GM10248 (cell line): ENCODE data around the gene NGFR.

ENCODE experiments used
- CTCF ChIA-PET: fragments of 300-600 bp; sonication (Branson Sonifier 250); formaldehyde crosslinking; extraction: SDS; loops from one replicate; lab custom pipeline; 2021; ENCODE audit warnings: antibody characterized with exemption; lab: Yijun Ruan, JAX
- POLR2A ChIA-PET: fragments of 350-650 bp; sonication (Branson Sonifier 250); formaldehyde crosslinking; extraction: SDS; loops from one replicate; lab custom pipeline; 2020; ENCODE audit warnings: antibody characterized with exemption; lab: Yijun Ruan, JAX
- DNase-seq: peaks from one replicate; pipeline ENCODE4 v3.0.0; 2012; ENCODE audit errors: extremely low spot score
- CTCF ChIP-seq: IDR thresholded peaks from 2 replicates; pipeline ENCODE4 v1.5.1; 2012; ENCODE audit warnings: mild to moderate bottlenecking, low read depth; ENCODE audit errors: extremely low read depth, missing control alignments, control extremely low read depth

NGFR gene

DNA sequence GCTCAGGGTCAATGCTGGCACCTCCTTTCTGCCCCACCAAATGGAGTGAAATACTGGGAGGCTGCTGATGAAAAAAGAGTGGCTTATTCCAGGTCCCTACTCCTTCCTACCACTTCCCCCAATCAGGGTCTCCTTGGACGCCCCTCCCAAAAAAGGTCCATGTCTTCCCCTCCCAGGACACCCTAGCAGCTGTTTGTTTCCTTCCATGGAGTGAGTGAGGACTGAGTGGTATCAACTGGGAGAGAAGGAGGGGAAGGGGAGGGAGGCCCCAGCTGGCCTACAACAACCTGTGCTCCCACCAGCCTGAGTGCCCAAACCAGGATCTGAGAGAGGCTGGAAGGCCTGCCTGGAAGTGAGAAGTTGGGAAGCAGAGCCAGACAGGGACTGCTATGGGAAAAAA is 28.7 kb upstream of the NGFR start:
- CTCF ChIA-PET: interaction anchor here (0.6 kb wide), 1 partner anchor 137 kb away, joined by 3 read pairs; no protein-coding TSS in a partner anchor
- TF ChIP-seq CTCF: no peak
- POLR2A ChIA-PET: no interaction called here
- no peak for DNase-seq

DNA sequence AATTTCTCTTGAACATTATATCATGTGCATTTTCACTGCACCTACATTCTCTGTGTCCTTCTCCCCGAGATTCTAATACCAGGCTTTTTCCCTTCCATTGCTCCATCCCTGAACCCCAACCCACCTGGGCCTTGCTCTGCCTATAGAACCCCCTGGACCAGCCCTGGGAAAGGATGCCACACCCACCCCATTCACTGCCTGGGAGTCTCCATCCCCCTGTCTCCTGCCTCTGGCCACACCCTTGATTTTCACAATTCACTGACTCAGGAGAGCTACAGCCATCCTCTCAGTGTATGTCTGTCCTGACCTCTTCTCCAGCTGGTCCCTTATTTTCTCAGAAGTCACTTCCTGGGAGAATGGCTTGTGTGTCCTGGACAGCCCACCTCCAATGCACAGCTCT is 27.9 kb upstream of the NGFR start:
- POLR2A ChIA-PET: no interaction called here
- CTCF ChIA-PET: interaction anchor here (1.1 kb wide), 1 partner anchor 30 kb away, joined by 4 read pairs; no protein-coding TSS in a partner anchor
- DNase-seq: no peak
- no peak for TF ChIP-seq CTCF

- ChIA-PET POLR2A (no interaction called here), CTCF (interaction anchor here (1.0 to 1.8 kb wide), 6 partner anchors 10 to 100 kb away, joined by 3 to 6 read pairs (median 4); no protein-coding TSS in a partner anchor)
- TF ChIP-seq CTCF: no peak
- DNase-seq: no peak
Observed at GRCh38 chr17:49468811-49469385, 26.2 kb upstream of the NGFR start.

DNA sequence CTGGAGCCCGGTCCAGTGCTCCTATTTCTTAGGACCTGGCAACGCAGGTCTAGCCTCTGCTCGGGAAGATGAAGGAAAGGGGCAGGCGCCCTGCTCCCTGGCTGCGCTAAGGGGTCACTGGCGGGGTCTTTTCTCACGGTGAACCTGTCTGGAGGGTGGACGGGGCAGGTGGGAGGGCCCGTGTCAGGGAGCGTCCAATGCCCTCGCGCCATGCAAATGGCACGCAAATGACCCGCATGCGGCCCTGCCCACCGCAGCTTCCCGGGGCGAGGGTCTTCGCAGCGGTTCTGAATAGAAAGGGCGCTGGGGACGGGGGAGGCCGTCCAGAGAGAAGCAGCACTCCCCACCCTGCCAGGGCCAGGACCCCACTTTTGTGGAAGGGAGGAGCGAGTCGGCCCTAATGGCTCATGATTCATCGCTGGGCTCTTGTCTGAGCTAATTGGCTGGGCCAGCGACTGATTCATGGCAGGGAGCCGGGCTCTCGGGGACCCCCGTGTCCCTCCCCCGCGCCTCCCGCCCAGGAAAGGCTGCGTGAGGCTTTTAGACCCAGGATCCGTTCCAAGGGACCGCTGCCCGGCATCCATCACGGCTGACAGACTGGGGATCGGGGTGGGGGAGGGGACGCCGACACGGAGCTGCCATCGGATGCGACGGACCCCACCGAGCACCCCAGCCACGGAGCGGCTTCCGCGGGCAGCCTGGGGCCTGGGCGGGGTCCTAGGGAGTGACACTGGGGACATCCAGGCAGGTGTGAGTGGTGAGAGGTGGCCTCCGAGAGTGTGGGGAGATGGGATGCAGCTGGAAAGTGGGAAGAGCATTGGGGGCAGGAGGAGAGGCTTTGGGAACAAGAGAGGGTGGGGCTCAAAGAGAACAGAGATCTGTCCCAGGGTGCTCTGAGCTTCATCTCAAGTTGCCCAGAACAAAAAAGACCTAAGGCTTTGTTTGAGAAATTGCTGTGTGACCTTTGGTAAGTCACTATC is 25.0 kb upstream of the NGFR start:
- ChIA-PET CTCF (interaction anchor here (1.2 to 1.8 kb wide), 3 partner anchors 26 to 97 kb away, joined by 3 to 6 read pairs (median 4); no protein-coding TSS in a partner anchor), POLR2A (no interaction called here)
- no peak for DNase-seq
- no peak for TF ChIP-seq CTCF

- no peak for DNase-seq
- ChIA-PET CTCF (interaction anchor here (1.0 to 1.9 kb wide), 5 partner anchors 12 to 86 kb away, joined by 3 to 9 read pairs (median 3); no protein-coding TSS in a partner anchor), POLR2A (no interaction called here)
- TF ChIP-seq CTCF: no peak
Observed at GRCh38 chr17:49471089-49471683, 23.9 kb upstream of the NGFR start.

GRCh38 chr17:49471769-49472168 is 23.3 kb upstream of the NGFR start:
- TF ChIP-seq CTCF: no peak
- ChIA-PET POLR2A (no interaction called here), CTCF (interaction anchor here (1.0 to 1.9 kb wide), 4 partner anchors 13 to 85 kb away, joined by 3 to 9 read pairs (median 3); no protein-coding TSS in a partner anchor)
- DNase-seq: no peak
